Neural cell (in vitro differentiated cells): ENCODE measurements around the gene SSUH2. TPM values are rescaled to one million over a fixed set of nuclear protein-coding genes. Genes with fewer than 3 reads are reported as not detected.

ENCODE experiments used
- H2AFZ ChIP-seq: fragments of 200-600, 300-800 bp; sonication (generic), shearing (Covaris generic); 2 replicates; pipeline ENCODE4 v1.6.0; 2014; ENCODE audit warnings: low read depth, mild to moderate bottlenecking, antibody characterized with exemption, low read length, moderate library complexity
- H3F3A ChIP-seq: fragments of 200-600 bp; shearing (Covaris generic); 2 replicates; pipeline ENCODE4 v1.6.1; 2016; ENCODE audit warnings: mild to moderate bottlenecking, moderate library complexity, mixed read lengths, antibody characterized with exemption, low read length; ENCODE audit not compliant: insufficient read depth, poor library complexity, severe bottlenecking
- H3K27ac ChIP-seq: fragments of 200-600, 300-800 bp; sonication (generic), shearing (Covaris generic); 2 replicates; pipeline ENCODE4 v1.5.1; 2014; ENCODE audit warnings: mild to moderate bottlenecking, low read length, moderate library complexity
- H3K27me3 ChIP-seq: fragments of 300-800, 200-600 bp; sonication (generic), shearing (Covaris generic); 2 replicates; pipeline ENCODE4 v1.6.0; 2014; ENCODE audit warnings: mild to moderate bottlenecking, low read depth, low read length, moderate library complexity; ENCODE audit not compliant: insufficient read depth
- H3K36me3 ChIP-seq: fragments of 300-800, 200-600 bp; sonication (generic), shearing (Covaris generic); 2 replicates; pipeline ENCODE4 v1.5.1; 2014; ENCODE audit warnings: mild to moderate bottlenecking, antibody characterized with exemption, low read length, moderate library complexity; ENCODE audit not compliant: insufficient read depth
- H3K4me2 ChIP-seq: fragments of 300-800, 200-600 bp; sonication (generic), shearing (Covaris generic); 2 replicates; pipeline ENCODE4 v1.6.0; 2014; ENCODE audit warnings: mild to moderate bottlenecking, low read length
- H3K4me3 ChIP-seq: fragments of 300-800, 200-600 bp; sonication (generic), shearing (Covaris generic); 2 replicates; pipeline ENCODE4 v1.5.1; 2014; ENCODE audit warnings: mild to moderate bottlenecking, low read length, moderate library complexity
- H3K79me2 ChIP-seq: fragments of 200-600 bp; shearing (Covaris generic); replicated peaks from 2 replicates; pipeline ENCODE4 v1.6.0; 2014; ENCODE audit warnings: mild to moderate bottlenecking, low read length, moderate library complexity; ENCODE audit not compliant: insufficient read depth
- H3K9ac ChIP-seq: fragments of 300-800, 200-600 bp; sonication (generic), shearing (Covaris generic); 2 replicates; pipeline ENCODE4 v1.6.1; 2016; ENCODE audit warnings: mild to moderate bottlenecking, low read length, mixed read lengths
- H3K9me2 ChIP-seq: fragments of 200-600 bp; shearing (Covaris generic); 2 replicates; pipeline ENCODE4 v1.6.1; 2016; ENCODE audit warnings: mild to moderate bottlenecking, low read length, mixed read lengths; ENCODE audit not compliant: insufficient read depth
- H3K9me3 ChIP-seq: fragments of 200-600, 300-800 bp; sonication (generic), shearing (Covaris generic); 2 replicates; pipeline ENCODE4 v1.6.1; 2016; ENCODE audit warnings: mild to moderate bottlenecking, mixed run types, low read length, moderate library complexity, mixed read lengths
- H4K20me1 ChIP-seq: fragments of 200-600 bp; shearing (Covaris generic); 2 replicates; pipeline ENCODE4 v1.6.1; 2016; ENCODE audit warnings: mild to moderate bottlenecking, mixed run types; ENCODE audit not compliant: insufficient read depth
- CTCF ChIP-seq: fragments of 450-650 bp; IDR thresholded peaks from 2 replicates; pipeline ENCODE4 v1.5.1; 2014; ENCODE audit warnings: antibody characterized with exemption, mild to moderate bottlenecking, moderate library complexity; ENCODE audit not compliant: poor library complexity, severe bottlenecking
- EP300 ChIP-seq: fragments of 450-650 bp; conservative IDR thresholded peaks from 2 replicates; pipeline ENCODE4 v1.6.1; 2014; ENCODE audit warnings: antibody characterized with exemption, mild to moderate bottlenecking, moderate library complexity; ENCODE audit not compliant: poor library complexity, severe bottlenecking
- EZH2 ChIP-seq: fragments of 200-600, 300-800 bp; shearing (Covaris generic), sonication (generic); IDR thresholded peaks from 2 replicates; pipeline ENCODE4 v1.6.1; 2014; ENCODE audit warnings: antibody characterized with exemption, low read length, borderline replicate concordance, mild to moderate bottlenecking; ENCODE audit not compliant: insufficient read depth, poor library complexity, severe bottlenecking
- MXI1 ChIP-seq: fragments of 450-650 bp; conservative IDR thresholded peaks from 2 replicates; pipeline ENCODE4 v1.6.1; 2014; ENCODE audit warnings: antibody characterized with exemption, mild to moderate bottlenecking; ENCODE audit not compliant: poor library complexity, severe bottlenecking
- POLR2AphosphoS5 ChIP-seq: IDR thresholded peaks from 2 replicates; pipeline ENCODE4 v1.6.1; 2012
- RAD21 ChIP-seq: fragments of 450-650 bp; conservative IDR thresholded peaks from 2 replicates; pipeline ENCODE4 v1.6.1; 2014; ENCODE audit warnings: antibody characterized with exemption, mild to moderate bottlenecking, moderate library complexity
- REST ChIP-seq: IDR thresholded peaks from 2 replicates; pipeline ENCODE4 v1.6.1; 2012; ENCODE audit warnings: borderline replicate concordance
- SMC3 ChIP-seq: fragments of 450-650 bp; conservative IDR thresholded peaks from 2 replicates; pipeline ENCODE4 v1.6.1; 2014; ENCODE audit warnings: antibody characterized with exemption, mild to moderate bottlenecking, moderate library complexity; ENCODE audit not compliant: poor library complexity
- TAF1 ChIP-seq: IDR thresholded peaks from 2 replicates; pipeline ENCODE4 v1.6.1; 2012; ENCODE audit warnings: low read depth
- polyA plus RNA-seq: library from polyadenylated mRNA; depleted of rRNA; stranded (reverse); fragments of >200 nt; gene quantifications from 2 replicates; pipeline ENCODE4 v1.2.3, GENCODE V29; 2014

Gene SSUH2
- polyA plus RNA-seq, 1 donor from 2014 or later = 0.88 TPM

DNA sequence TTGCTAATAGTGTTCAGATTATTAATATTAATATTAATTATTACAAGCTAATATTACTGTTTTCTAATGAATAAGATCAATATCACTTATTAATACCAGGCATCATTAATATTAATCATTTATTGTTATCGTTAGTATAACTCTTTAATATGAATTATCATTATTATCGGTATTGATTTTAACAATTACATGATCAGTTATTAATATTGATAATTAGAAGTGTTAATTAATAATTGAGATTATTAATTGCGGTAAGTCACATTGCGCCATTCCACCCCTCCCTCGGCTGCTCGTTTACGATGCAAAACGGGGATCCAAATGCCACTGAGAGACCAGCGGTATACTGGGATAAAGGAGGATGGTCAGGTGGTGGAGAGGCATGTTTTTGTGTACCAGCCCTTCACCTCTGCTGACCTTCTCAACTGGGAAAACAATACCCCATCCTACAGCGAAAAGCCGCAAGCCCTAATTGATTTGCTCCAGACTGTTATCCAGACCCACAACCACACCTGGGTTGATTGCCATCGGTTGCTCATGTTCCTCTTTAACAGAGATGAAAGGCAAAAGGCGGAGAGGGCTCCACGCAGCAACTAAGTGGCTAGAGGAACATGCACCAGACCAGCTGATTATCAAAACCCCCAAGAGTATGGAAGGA is 28.6 kb upstream of the SSUH2 start:
- H3K9me2 ChIP-seq = no peaks in the 10 kb centered on the region
- H3K27me3 ChIP-seq = no peaks in the 10 kb centered on the region
- no peak overlapping the region for H3K4me3 ChIP-seq
- TF ChIP-seq TAF1 (no peak), EP300 (no peak), CTCF (no peak), EZH2 (no peak), RAD21 (no peak), REST (no peak), MXI1 (no peak), SMC3 (no peak), POLR2AphosphoS5 (no peak)
- no peak overlapping the region for H3K9ac ChIP-seq
- H3K9me3 ChIP-seq = peaks cover 3% of the 10 kb centered on the region
- no peaks in the 10 kb centered on the region for H3K36me3 ChIP-seq
- H3K79me2 ChIP-seq = no peaks in the 10 kb centered on the region
- H3F3A ChIP-seq = no peaks in the 10 kb centered on the region
- H4K20me1 ChIP-seq = no peaks in the 10 kb centered on the region
- no peak overlapping the region for H3K27ac ChIP-seq
- no peak overlapping the region for H2AFZ ChIP-seq
- H3K4me2 ChIP-seq = no peak overlapping the region

- Histone ChIP-seq H3K4me2 (no peak overlapping the region), H3K27me3 (no peaks in the 10 kb centered on the region), H3K79me2 (no peaks in the 10 kb centered on the region)
These were observed 24.4 kb upstream of the SSUH2 start for GRCh38 chr3:8669019-8669418.

More at GRCh38 chr3:8669019-8669418, 24.4 kb upstream of the SSUH2 start:
- Histone ChIP-seq H3K27ac (no peak overlapping the region), H4K20me1 (no peaks in the 10 kb centered on the region), H3K9me2 (no peaks in the 10 kb centered on the region), H3K9me3 (peaks cover 3% of the 10 kb centered on the region), H3K4me3 (no peak overlapping the region), H3F3A (no peaks in the 10 kb centered on the region), H2AFZ (no peak overlapping the region), H3K9ac (no peak overlapping the region), H3K36me3 (no peaks in the 10 kb centered on the region)
- no peak for TF ChIP-seq POLR2AphosphoS5
- TF ChIP-seq EZH2 = no peak
- TF ChIP-seq SMC3 = no peak
- TF ChIP-seq EP300 = no peak
- no peak for TF ChIP-seq MXI1
- TF ChIP-seq RAD21 = no peak
- TF ChIP-seq TAF1 = no peak
- no peak for TF ChIP-seq REST
